RWPE2 (cell line): ENCODE data around the gene BORCS5.

ENCODE experiments used
- ATAC-seq: fragments of 200-7000 bp; cut with Tn5 transposase; 3 replicates; pipeline ENCODE4 v1.9.1; 2021; ENCODE audit warnings: low read depth
- DNase-seq: peaks from one replicate; pipeline ENCODE4 v3.0.0-alpha.2; 2020; ENCODE audit warnings: low spot score
- H3K27ac ChIP-seq: fragments of 450-650 bp; 2 replicates; pipeline ENCODE4 v1.5.1; 2017; ENCODE audit warnings: mild to moderate bottlenecking; ENCODE audit not compliant: poor library complexity, severe bottlenecking
- H3K27me3 ChIP-seq: fragments of 250-450 bp; sonication (Bioruptor Pico); 2 replicates; pipeline ENCODE4 v1.5.1; 2021; ENCODE audit warnings: mild to moderate bottlenecking, moderate library complexity; ENCODE audit not compliant: insufficient read depth, poor library complexity, severe bottlenecking
- H3K36me3 ChIP-seq: fragments of 250-450 bp; sonication (Bioruptor Pico); 2 replicates; pipeline ENCODE4 v1.5.1; 2020; ENCODE audit warnings: low read depth, mild to moderate bottlenecking, moderate library complexity
- H3K4me1 ChIP-seq: fragments of 250-450 bp; sonication (Bioruptor Pico); 2 replicates; pipeline ENCODE4 v1.5.1; 2021; ENCODE audit warnings: mild to moderate bottlenecking, moderate library complexity; ENCODE audit not compliant: insufficient read depth, poor library complexity, severe bottlenecking
- H3K4me3 ChIP-seq: fragments of 250-450 bp; sonication (Bioruptor Pico); 2 replicates; pipeline ENCODE4 v1.5.1; 2021; ENCODE audit warnings: mild to moderate bottlenecking, moderate library complexity; ENCODE audit not compliant: severe bottlenecking
- H3K9me3 ChIP-seq: fragments of 250-450 bp; sonication (Bioruptor Pico); 2 replicates; pipeline ENCODE4 v1.5.1; 2021; ENCODE audit warnings: mild to moderate bottlenecking, moderate library complexity; ENCODE audit not compliant: severe bottlenecking
- CTCF ChIP-seq: fragments of 450-650 bp; IDR thresholded peaks from one replicate; pipeline ENCODE4 v1.5.1; 2017; ENCODE audit warnings: mild to moderate bottlenecking, moderate library complexity; ENCODE audit not compliant: poor library complexity, severe bottlenecking

Gene BORCS5

DNA sequence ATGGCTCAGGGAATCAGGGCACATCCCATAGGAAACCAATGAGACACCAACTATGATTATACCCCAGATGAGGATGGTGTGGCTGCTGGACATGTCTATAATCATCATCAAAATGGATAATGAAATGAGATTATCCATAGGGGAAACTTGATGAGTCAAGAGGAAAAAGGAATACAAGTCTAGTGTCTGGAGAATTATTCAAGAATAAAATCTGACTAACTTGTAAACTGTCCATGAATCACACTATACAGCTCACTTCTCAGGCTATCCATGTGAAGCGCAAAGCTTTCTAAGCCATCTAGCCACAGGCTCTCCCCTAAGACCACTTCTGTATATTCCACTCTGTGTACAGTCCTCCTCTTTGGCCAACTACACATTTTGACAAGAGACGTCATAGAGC lies 153.3 kb downstream of the BORCS5 start:
- ATAC-seq (peak; percentile 85), DNase-seq (no peak)
- no peaks in the 10 kb centered on the region for H3K27me3 ChIP-seq
- TF ChIP-seq CTCF: no peak
- H3K4me1 ChIP-seq: peaks cover 9% of the 10 kb centered on the region
- no peaks in the 10 kb centered on the region for H3K36me3 ChIP-seq
- no peaks in the 10 kb centered on the region for H3K9me3 ChIP-seq
- H3K27ac ChIP-seq: peak overlapping the region; percentile 75
- H3K4me3 ChIP-seq: no peak overlapping the region

GRCh38 chr12:12510551-12510950 lies 153.7 kb downstream of the BORCS5 start:
- Histone ChIP-seq H3K4me1 (peaks cover 9% of the 10 kb centered on the region), H3K27me3 (no peaks in the 10 kb centered on the region), H3K4me3 (no peak overlapping the region), H3K9me3 (no peaks in the 10 kb centered on the region), H3K36me3 (no peaks in the 10 kb centered on the region), H3K27ac (peak overlapping the region; percentile 75)
- no peak for TF ChIP-seq CTCF
- DNase-seq (no peak), ATAC-seq (no peak)

GRCh38 chr12:12511021-12511783 lies 154.3 kb downstream of the BORCS5 start:
- peaks cover 9% of the 10 kb centered on the region for H3K4me1 ChIP-seq
- DNase-seq: no peak
- ATAC-seq: peak; percentile 70

DNA sequence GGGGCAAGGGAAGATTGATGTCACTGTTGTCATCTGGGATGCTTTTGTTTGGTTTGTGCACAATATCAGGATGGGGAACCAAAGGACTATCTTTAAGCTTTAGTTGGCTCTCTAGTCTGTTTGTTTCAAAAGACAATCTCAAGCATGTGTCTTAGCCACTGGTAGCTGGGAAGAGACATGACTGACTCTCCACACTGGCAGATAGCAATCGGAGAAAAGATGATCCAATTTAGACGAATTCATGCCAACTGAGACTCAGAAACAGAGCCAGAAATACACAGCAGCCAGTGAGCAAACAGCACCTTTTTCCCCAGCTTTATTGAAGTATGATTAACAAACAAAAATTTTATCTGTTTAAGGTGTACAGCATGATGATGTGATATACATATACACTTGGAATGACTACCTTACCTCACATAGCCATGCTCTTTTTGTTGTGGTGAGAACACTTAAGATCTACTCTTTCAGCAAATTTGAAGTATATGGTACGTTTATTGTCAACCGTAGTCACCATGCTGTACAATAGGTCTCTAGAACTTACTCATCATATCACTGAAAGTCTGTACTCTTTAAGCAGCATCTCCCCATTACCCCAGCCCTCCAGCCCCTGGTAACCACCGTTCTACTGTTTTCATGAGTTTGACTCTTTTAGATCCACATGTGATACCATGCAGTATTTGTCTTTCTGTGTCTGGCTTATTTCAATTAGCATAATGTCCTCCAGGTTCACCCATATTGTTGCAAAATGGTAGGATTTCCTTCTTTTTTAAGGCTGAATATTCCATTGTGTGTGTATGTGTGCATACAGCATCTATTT lies 155.2 kb downstream of the BORCS5 start:
- H3K9me3 ChIP-seq: no peaks in the 10 kb centered on the region
- ATAC-seq (no peak), DNase-seq (no peak)
- no peak for TF ChIP-seq CTCF
- peak overlapping the region; percentile 75 for H3K27ac ChIP-seq
- H3K4me1 ChIP-seq: peaks cover 9% of the 10 kb centered on the region
- no peaks in the 10 kb centered on the region for H3K27me3 ChIP-seq
- no peaks in the 10 kb centered on the region for H3K36me3 ChIP-seq
- no peak overlapping the region for H3K4me3 ChIP-seq

More at GRCh38 chr12:12511021-12511783, 154.3 kb downstream of the BORCS5 start:
- Histone ChIP-seq H3K27ac (peak overlapping the region; percentile 75), H3K27me3 (no peaks in the 10 kb centered on the region), H3K36me3 (no peaks in the 10 kb centered on the region), H3K9me3 (no peaks in the 10 kb centered on the region), H3K4me3 (no peak overlapping the region)
- TF ChIP-seq CTCF: no peak
